ENCODE results near the gene CCN5.

DNA sequence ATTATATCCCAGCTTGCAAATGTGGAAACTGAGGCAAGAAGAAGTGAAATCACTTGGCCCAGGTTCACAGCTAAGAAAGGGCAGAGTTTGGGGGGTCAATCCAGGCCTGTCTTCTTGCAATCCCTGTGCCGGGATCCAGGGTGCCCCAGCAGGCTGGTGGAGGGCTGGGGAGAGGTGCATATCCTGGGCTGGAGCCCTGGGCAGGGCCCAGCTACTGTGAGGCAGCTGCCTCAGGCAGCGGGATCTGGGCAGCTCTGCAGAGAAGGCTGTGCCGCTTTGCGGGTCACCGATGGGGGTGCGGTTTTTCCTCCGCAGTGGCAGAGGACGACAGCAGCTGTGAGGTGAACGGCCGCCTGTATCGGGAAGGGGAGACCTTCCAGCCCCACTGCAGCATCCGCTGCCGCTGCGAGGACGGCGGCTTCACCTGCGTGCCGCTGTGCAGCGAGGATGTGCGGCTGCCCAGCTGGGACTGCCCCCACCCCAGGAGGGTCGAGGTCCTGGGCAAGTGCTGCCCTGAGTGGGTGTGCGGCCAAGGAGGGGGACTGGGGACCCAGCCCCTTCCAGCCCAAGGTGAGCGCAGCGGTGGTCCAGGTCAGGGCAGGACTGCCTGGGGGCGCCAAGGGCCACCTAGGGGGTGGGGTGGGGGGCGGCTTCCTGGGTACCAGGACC is 9.4 kb downstream of the CCN5 start:
- TF ChIP-seq, protein P1, sequence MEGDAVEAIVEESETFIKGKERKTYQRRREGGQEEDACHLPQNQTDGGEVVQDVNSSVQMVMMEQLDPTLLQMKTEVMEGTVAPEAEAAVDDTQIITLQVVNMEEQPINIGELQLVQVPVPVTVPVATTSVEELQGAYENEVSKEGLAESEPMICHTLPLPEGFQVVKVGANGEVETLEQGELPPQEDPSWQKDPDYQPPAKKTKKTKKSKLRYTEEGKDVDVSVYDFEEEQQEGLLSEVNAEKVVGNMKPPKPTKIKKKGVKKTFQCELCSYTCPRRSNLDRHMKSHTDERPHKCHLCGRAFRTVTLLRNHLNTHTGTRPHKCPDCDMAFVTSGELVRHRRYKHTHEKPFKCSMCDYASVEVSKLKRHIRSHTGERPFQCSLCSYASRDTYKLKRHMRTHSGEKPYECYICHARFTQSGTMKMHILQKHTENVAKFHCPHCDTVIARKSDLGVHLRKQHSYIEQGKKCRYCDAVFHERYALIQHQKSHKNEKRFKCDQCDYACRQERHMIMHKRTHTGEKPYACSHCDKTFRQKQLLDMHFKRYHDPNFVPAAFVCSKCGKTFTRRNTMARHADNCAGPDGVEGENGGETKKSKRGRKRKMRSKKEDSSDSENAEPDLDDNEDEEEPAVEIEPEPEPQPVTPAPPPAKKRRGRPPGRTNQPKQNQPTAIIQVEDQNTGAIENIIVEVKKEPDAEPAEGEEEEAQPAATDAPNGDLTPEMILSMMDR (IDR thresholded peaks at IDR 0.05; ENCODE audit: control extremely low read depth in 1 of 3, insufficient read depth in 1 of 3, low read depth in 1 of 3, low read length in 3 of 3) = no peak
- no peak for TF ChIP-seq CHD1 (IDR thresholded peaks at IDR 0.05; ENCODE audit: low read depth, low read length)

Data from H1 (cell line).